ENCODE data around the gene SEPTIN5. TPM values are rescaled to one million over a fixed set of nuclear protein-coding genes. Genes with fewer than 3 reads are reported as not detected.

SEPTIN5 gene
- total and polyA plus RNA-seq, 2 experiments from 2014 or later = 4.3 to 17.2 TPM

- no peak for TF ChIP-seq CREB1 (CRISPR knock-in tag; IDR thresholded peaks at IDR 0.05; ENCODE audit: low read depth)
- no peak for TF ChIP-seq ZNF331 (CRISPR knock-in tag; IDR thresholded peaks at IDR 0.05; ENCODE audit: low read depth)
- no peak for TF ChIP-seq POLR2AphosphoS5 (IDR thresholded peaks at IDR 0.05; ENCODE audit: low read depth)
- TF ChIP-seq NANOG (IDR thresholded peaks at IDR 0.05; ENCODE audit: borderline replicate concordance) = no peak
- no peak; a peak in 1 of 4 replicates for TF ChIP-seq CTCF (conservative IDR thresholded peaks at IDR 0.05; ENCODE audit: low read depth in 2 of 2)
- TF ChIP-seq ZNF462 (CRISPR knock-in tag; IDR thresholded peaks at IDR 0.05) = no peak; the same call in 1 of the 2 replicates
- no peak for TF ChIP-seq EZH2 (IDR thresholded peaks at IDR 0.05; ENCODE audit: low read depth, unreplicated experiment)
- no peak for TF ChIP-seq EZH2phosphoT487 (IDR thresholded peaks at IDR 0.05; ENCODE audit: unreplicated experiment)
- no peak for TF ChIP-seq STAT1 (IDR thresholded peaks at IDR 0.05; ENCODE audit: unreplicated experiment)
- TF ChIP-seq ETS1 (IDR thresholded peaks at IDR 0.05) = no peak
- no peak for TF ChIP-seq JUNB (IDR thresholded peaks at IDR 0.05; ENCODE audit: unreplicated experiment)
- TF ChIP-seq ZNF114 (CRISPR knock-in tag; IDR thresholded peaks at IDR 0.05) = no peak
- TF ChIP-seq REST (IDR thresholded peaks at IDR 0.05; ENCODE audit: unreplicated experiment) = no peak
- no peak overlapping the region for H3K4me3 Mint-ChIP-seq
- H3F3A ChIP-seq (replicated peaks; ENCODE audit: low read depth) = no peaks in the 10 kb centered on the region
Observed at GRCh38 chr22:19674929-19675253, 39.4 kb upstream of the SEPTIN5 start.

More at GRCh38 chr22:19674929-19675253, 39.4 kb upstream of the SEPTIN5 start:
- no peaks in the 10 kb centered on the region for H3K36me3 Mint-ChIP-seq (ENCODE audit: low read depth)
- Histone ChIP-seq H2AFZ (no peak overlapping the region), H3K79me2 (replicated peaks; ENCODE audit: insufficient read depth) (no peaks in the 10 kb centered on the region), H3K4me2 (no peak overlapping the region), H3K36me3 (ENCODE audit: insufficient read depth) (no peaks in the 10 kb centered on the region), H3K4me3 (no peak overlapping the region), H3K27me3 (ENCODE audit: insufficient read depth) (no peaks in the 10 kb centered on the region), H4K20me1 (replicated peaks; ENCODE audit: insufficient read depth) (no peaks in the 10 kb centered on the region), H3K27ac (ENCODE audit: low read depth) (no peak overlapping the region), H3K4me1 (ENCODE audit: insufficient read depth) (peaks cover 9% of the 10 kb centered on the region; the same call in 1 of the 2 replicates), H3K9me2 (ENCODE audit: insufficient read depth) (peaks cover 12% of the 10 kb centered on the region)
- peaks cover 8% of the 10 kb centered on the region for H3K4me1 Mint-ChIP-seq
- ATAC-seq = no peak
- peaks cover 4% of the 10 kb centered on the region for H3K27me3 Mint-ChIP-seq (ENCODE audit: insufficient read depth, low read depth, poor library complexity)
- DNase-seq (ENCODE audit: low spot score) = no peak
- H3K27ac Mint-ChIP-seq = no peak overlapping the region
- H3K9me3 Mint-ChIP-seq = peaks cover 6% of the 10 kb centered on the region; the same call in 2 of the 3 replicates
